Kidney epithelial cell (primary cell): ENCODE data around the gene NPTN. TPM values are rescaled to one million over a fixed set of nuclear protein-coding genes. Genes with fewer than 3 reads are reported as not detected.

ENCODE experiments used
- DNase-seq: peaks from one replicate; pipeline ENCODE4 v3.0.0-alpha.2; 2010; ENCODE audit warnings: low read depth
- H3K27me3 ChIP-seq: 2 replicates; pipeline ENCODE4 v1.6.0; 2011; ENCODE audit warnings: low read length; ENCODE audit not compliant: control insufficient read depth, insufficient read depth
- H3K36me3 ChIP-seq: 2 replicates; pipeline ENCODE4 v1.5.1; 2011; ENCODE audit warnings: low read length; ENCODE audit not compliant: control insufficient read depth, insufficient read depth
- H3K4me3 ChIP-seq: 2 replicates; pipeline ENCODE4 v1.5.1; 2011; ENCODE audit warnings: low read depth, mild to moderate bottlenecking, control low read depth, low read length
- CTCF ChIP-seq: IDR thresholded peaks from 2 replicates; pipeline ENCODE4 v1.5.1; 2011; ENCODE audit warnings: mild to moderate bottlenecking, moderate library complexity, low read length, control low read depth, inconsistent platforms; ENCODE audit not compliant: insufficient read depth, poor library complexity, severe bottlenecking
- total RNA-seq: library from RNA; depleted of rRNA; stranded (reverse); fragments of >200 nt; gene quantifications from 2 replicates; pipeline ENCODE4 v1.2.3, GENCODE V29; 2015

NPTN gene
- total RNA-seq, 1 donor from 2014 or later: 96.5 TPM

- DNase-seq: no peak
- TF ChIP-seq CTCF: no peak
- Histone ChIP-seq H3K27me3 (no peaks in the 10 kb centered on the region), H3K4me3 (no peak overlapping the region), H3K36me3 (no peaks in the 10 kb centered on the region)
These were observed 2.2 kb downstream of the NPTN start for GRCh38 chr15:73630921-73631362.

- TF ChIP-seq CTCF: no peak
- Histone ChIP-seq H3K4me3 (no peak overlapping the region), H3K27me3 (no peaks in the 10 kb centered on the region), H3K36me3 (no peaks in the 10 kb centered on the region)
- DNase-seq: no peak
These were observed 3.3 kb downstream of the NPTN start for GRCh38 chr15:73629798-73630429.

- Histone ChIP-seq H3K36me3 (no peaks in the 10 kb centered on the region), H3K4me3 (no peak overlapping the region), H3K27me3 (no peaks in the 10 kb centered on the region)
- DNase-seq: no peak
- TF ChIP-seq CTCF: no peak
These were observed 4.0 kb downstream of the NPTN start for GRCh38 chr15:73628976-73629797.

- DNase-seq: no peak
- H3K4me3 ChIP-seq: no peak overlapping the region
- no peak for TF ChIP-seq CTCF
- H3K27me3 ChIP-seq: no peaks in the 10 kb centered on the region
- H3K36me3 ChIP-seq: no peaks in the 10 kb centered on the region
These were observed 5.1 kb downstream of the NPTN start for GRCh38 chr15:73628102-73628501.

- no peak for TF ChIP-seq CTCF
- no peak for DNase-seq
- Histone ChIP-seq H3K27me3 (no peaks in the 10 kb centered on the region), H3K4me3 (no peak overlapping the region), H3K36me3 (no peaks in the 10 kb centered on the region)
These were observed 7.1 kb downstream of the NPTN start for GRCh38 chr15:73626072-73626471.

- no peak for DNase-seq
- H3K27me3 ChIP-seq: no peaks in the 10 kb centered on the region
- no peaks in the 10 kb centered on the region for H3K36me3 ChIP-seq
- TF ChIP-seq CTCF: no peak
- H3K4me3 ChIP-seq: no peak overlapping the region
These were observed 8.7 kb downstream of the NPTN start for GRCh38 chr15:73624530-73624929.
